ENCODE measurements around the gene CEP85.

DNA sequence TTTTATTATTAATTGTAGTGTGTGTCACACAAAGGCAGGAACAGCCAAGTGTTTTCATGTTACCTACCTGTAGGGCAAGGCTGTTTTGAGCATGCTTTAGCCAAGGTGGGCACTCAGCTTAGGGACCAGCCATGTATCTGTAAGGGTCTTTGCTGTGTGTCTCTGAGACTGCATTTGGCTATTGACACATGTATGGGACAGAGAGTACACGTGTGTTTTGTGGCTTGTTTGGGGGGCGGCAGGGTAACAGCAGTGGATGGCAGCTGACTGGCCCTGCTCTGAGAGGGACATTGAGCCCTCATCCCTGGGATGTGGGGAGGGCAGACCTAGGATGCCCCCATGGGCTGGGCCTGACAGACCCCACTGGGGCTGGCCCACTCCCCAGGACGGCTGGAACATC lies 36.7 kb upstream of the CEP85 start:
- TF ChIP-seq ZNF274 (IDR thresholded peaks at IDR 0.05; ENCODE audit: low read depth, low read length): no peak
- no peak for TF ChIP-seq CTCF (IDR thresholded peaks at IDR 0.05 in 2 of 3, conservative IDR thresholded peaks at IDR 0.05 in 1 of 3; ENCODE audit: borderline replicate concordance in 1 of 3, insufficient read depth in 1 of 3, low read depth in 2 of 3, low read length in 2 of 3)
- TF ChIP-seq EZH2 (IDR thresholded peaks at IDR 0.05): no peak
- TF ChIP-seq ATF3 (IDR thresholded peaks at IDR 0.05): no peak
- TF ChIP-seq ZBTB33 (IDR thresholded peaks at IDR 0.05; ENCODE audit: extremely low read depth, insufficient replicate concordance, low read length): no peak
- TF ChIP-seq, protein P1, sequence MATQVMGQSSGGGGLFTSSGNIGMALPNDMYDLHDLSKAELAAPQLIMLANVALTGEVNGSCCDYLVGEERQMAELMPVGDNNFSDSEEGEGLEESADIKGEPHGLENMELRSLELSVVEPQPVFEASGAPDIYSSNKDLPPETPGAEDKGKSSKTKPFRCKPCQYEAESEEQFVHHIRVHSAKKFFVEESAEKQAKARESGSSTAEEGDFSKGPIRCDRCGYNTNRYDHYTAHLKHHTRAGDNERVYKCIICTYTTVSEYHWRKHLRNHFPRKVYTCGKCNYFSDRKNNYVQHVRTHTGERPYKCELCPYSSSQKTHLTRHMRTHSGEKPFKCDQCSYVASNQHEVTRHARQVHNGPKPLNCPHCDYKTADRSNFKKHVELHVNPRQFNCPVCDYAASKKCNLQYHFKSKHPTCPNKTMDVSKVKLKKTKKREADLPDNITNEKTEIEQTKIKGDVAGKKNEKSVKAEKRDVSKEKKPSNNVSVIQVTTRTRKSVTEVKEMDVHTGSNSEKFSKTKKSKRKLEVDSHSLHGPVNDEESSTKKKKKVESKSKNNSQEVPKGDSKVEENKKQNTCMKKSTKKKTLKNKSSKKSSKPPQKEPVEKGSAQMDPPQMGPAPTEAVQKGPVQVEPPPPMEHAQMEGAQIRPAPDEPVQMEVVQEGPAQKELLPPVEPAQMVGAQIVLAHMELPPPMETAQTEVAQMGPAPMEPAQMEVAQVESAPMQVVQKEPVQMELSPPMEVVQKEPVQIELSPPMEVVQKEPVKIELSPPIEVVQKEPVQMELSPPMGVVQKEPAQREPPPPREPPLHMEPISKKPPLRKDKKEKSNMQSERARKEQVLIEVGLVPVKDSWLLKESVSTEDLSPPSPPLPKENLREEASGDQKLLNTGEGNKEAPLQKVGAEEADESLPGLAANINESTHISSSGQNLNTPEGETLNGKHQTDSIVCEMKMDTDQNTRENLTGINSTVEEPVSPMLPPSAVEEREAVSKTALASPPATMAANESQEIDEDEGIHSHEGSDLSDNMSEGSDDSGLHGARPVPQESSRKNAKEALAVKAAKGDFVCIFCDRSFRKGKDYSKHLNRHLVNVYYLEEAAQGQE (IDR thresholded peaks at IDR 0.05; ENCODE audit: low read depth): no peak
- TF ChIP-seq POLR2A (IDR thresholded peaks at IDR 0.05; ENCODE audit: borderline replicate concordance, extremely low read depth, insufficient read depth, insufficient read length): no peak
